T-helper 9 cell (primary cell): ENCODE measurements around the gene FIG4.
"Not testable (repeated sequence)": the region's sequence is repeated elsewhere in the genome, so short reads cannot be mapped to it uniquely, and the experiment has no call there.

Experiments
- DNase-seq: peaks from one replicate; pipeline ENCODE4 v3.0.0-alpha.2; 2020

FIG4 gene

DNA sequence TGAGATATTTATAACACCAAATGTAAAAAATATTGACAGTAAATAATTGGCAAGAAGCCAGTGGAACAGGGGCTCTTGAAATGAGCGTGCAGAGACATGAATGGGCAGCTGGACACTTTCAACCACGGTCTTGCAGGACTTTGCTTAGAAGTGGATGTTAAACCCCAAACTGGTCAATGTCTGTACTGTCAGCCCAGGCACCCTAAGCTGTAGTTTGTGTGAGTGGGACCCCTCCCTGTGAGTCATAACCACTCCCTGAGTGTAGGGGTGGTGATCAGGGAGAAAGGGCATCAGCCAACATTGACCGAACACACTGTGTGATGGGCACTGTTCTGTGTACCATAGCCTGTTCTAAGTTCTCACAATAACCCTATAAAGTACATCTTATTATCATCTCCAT, 108.6 kb downstream of the FIG4 start:
- no peak for DNase-seq

- no peak for DNase-seq
Measured at GRCh38 chr6:109800771-109801170, 109.7 kb downstream of the FIG4 start.

GRCh38 chr6:109801794-109802193, 110.7 kb downstream of the FIG4 start:
- DNase-seq, result no peak

- DNase-seq, result no peak
Measured at GRCh38 chr6:109804020-109804419, 112.9 kb downstream of the FIG4 start.

DNA sequence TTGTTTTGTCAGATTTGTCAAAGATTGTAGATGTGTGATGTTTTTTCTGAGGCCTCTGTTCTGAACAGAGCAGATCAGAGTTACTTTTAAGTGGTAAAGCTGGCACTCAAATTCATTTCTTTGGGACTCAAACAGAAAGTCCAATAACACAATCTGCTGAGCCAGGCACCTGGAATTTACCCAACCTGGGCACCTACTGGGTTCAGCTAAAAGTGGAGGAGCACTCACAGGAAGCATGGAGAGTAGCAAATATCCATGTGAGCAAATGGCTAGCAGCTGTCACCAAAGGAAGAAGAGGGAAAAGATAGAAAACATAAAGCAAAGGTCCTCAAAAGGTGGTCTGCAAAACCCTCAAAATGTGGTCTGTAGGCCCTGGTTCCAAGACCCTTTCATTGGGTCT, 116.8 kb downstream of the FIG4 start:
- DNase-seq, result no peak

DNA sequence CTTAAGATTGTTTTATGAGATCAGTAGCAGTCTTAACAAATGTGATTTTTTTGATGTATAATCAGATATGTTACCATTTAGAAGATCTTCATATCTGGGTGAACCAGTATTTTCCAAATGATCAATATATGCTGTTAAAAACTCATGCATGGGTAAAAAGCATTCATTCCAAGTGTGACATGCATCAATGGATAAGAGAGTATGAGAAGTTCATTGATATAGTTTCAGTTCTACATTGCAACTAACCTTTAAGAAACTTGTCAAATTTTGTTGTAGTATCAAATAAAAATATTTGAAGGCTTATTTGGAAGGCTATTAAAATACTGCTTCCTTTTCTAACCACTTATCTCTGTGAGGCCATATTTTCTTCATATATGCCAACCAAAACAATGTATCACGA, 117.7 kb downstream of the FIG4 start:
- DNase-seq, result no peak

GRCh38 chr6:109815054-109815453, 124.0 kb downstream of the FIG4 start:
- no peak for DNase-seq

GRCh38 chr6:109816452-109817374, 125.6 kb downstream of the FIG4 start:
- DNase-seq, result no peak

DNA sequence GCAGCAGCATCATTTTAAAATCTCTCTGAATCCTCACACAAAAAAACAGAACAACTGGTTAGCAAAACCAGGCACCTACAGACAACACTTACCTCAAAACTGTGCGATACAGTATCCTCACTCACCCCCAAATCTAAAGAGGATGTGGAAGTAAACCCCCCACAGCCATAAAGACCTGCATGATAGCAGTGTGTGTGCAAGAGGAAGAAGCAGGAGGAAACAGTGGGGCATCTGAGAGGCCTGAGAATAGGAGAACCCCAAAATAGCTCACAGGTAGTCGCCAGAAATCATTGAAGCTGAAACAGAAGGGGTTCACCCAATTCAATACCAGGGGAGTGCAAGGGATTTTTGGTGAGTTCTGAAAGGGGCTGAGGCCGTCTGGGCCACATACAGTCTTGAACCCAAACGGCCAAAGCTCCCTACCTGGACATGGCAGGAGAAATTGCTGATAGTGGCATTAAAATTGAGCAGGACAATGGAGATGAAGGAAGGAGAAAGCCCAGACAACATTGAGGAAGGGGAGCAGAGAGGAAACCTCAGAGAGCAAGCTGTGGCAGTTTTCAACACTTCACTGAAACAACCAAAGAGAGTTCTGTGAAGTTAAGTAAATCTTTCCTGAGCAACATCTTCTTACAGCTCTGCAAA, 129.7 kb downstream of the FIG4 start:
- no peak for DNase-seq

GRCh38 chr6:109821428-109821827, 130.3 kb downstream of the FIG4 start:
- no peak for DNase-seq

GRCh38 chr6:109824105-109824504, 133.0 kb downstream of the FIG4 start:
- DNase-seq, result no peak

GRCh38 chr6:109826551-109826950, 135.5 kb downstream of the FIG4 start:
- no peak for DNase-seq

- not testable (repeated sequence) for DNase-seq
Measured at GRCh38 chr6:109831352-109831751, 140.3 kb downstream of the FIG4 start.

- DNase-seq, result no peak
Measured at GRCh38 chr6:109834131-109834530, 143.0 kb downstream of the FIG4 start.

GRCh38 chr6:109834595-109835437, 143.7 kb downstream of the FIG4 start:
- no peak for DNase-seq

- DNase-seq, result no peak
Measured at GRCh38 chr6:109840034-109840433, 148.9 kb downstream of the FIG4 start.

DNA sequence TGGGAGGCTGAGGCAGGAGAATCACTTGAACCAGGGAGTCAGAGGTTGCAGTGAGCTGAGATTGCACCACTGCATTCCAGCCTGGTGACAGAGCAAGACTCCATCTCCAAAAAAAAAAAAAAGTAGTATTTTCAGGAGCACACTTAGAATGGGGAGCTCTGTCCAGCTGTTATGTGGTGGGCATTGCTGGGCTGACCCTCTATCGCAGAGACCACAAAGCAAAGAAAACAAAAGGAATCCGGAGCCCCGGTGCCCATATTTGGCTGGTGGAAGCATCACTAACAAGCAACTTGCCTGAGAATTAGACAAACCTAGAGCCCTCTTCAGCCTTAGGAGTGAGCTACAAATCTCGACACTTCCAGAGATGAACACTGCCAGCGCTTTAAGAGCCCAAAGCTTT, 149.7 kb downstream of the FIG4 start:
- no peak for DNase-seq

- DNase-seq, result no peak
Measured at GRCh38 chr6:109841869-109842268, 150.8 kb downstream of the FIG4 start.

DNA sequence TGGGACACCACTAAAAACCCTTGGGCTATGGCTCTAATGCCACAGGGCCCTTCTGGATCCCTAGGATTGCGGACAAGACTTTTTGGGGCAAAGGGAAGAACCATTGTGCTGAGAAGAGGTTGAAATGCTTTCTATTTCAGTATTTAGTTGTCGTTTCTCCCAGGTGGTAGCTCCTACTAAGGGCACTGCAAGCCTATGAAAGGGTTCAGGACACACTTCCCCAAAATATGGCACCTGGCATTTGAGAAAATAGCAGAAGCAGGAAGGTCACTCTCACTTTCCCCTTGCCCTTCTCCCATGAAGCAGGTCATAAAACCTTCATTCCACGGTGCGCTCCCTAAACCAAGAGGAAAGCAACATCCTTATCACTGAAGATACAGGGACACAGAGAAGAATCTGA, 161.6 kb downstream of the FIG4 start:
- DNase-seq, result no peak

- no peak for DNase-seq
Measured at GRCh38 chr6:109853426-109853825, 162.3 kb downstream of the FIG4 start.

GRCh38 chr6:109853951-109854350, 162.9 kb downstream of the FIG4 start:
- DNase-seq, result no peak

GRCh38 chr6:109854541-109855308, 163.6 kb downstream of the FIG4 start:
- no peak for DNase-seq
